Colonic mucosa (tissue), 4 donors: ENCODE results near the gene ELAVL1. TPM values are rescaled to one million over a fixed set of nuclear protein-coding genes. Genes with fewer than 3 reads are reported as not detected.
A peak's percentile ranks its signal among the peaks of the same experiment; 100 is the strongest.

Source experiments
- DNase-seq: peaks from one replicate; pipeline ENCODE4 v3.0.0-alpha.2; 2020
- H3K27ac ChIP-seq: fragments of 200-600 bp; one replicate; pipeline ENCODE4 v1.8.0; 2021
- H3K27me3 ChIP-seq: fragments of 200-600 bp; one replicate; pipeline ENCODE4 v1.8.0; 2021
- H3K36me3 ChIP-seq: fragments of 200-600 bp; one replicate; pipeline ENCODE4 v1.8.0; 2021
- H3K4me1 ChIP-seq: fragments of 200-600 bp; one replicate; pipeline ENCODE4 v1.8.0; 2021; ENCODE audit warnings: mild to moderate bottlenecking
- H3K4me3 ChIP-seq: fragments of 200-600 bp; one replicate; pipeline ENCODE4 v1.8.0; 2021
- H3K9ac ChIP-seq, 2 donors: one replicate each; pipeline ENCODE4 v1.7.0; 2013; ENCODE audit warnings: control low read depth in 2 of 2, low read depth in 2 of 2, low read length in 2 of 2
- H3K9me3 ChIP-seq: fragments of 200-600 bp; one replicate; pipeline ENCODE4 v1.8.0; 2021
- CTCF ChIP-seq: fragments of 200-600 bp; IDR thresholded peaks from one replicate; pipeline ENCODE4 v1.8.0; 2022; ENCODE audit warnings: antibody characterized with exemption, mild to moderate bottlenecking
- intact Hi-C: fragments of 100-400 bp; cut with DNase I; formaldehyde crosslinking; loops from one replicate; pipeline ENCODE4 v1.14.1; 2022
- total RNA-seq, 2 donors: library from RNA; stranded (reverse); fragmentation: NEBNext Ultra II Directional in 1 of 2; extraction: Animal tissue kit (Norgen Biotek cat#: 25700) in 1 of 2; gene quantifications; one replicate each; pipeline ENCODE4 v1.2.1, GENCODE V29; 2021
- donor health status: healthy.
- donor health status: DM: no; HTN: no; CAD: no.
- donor health status: DM: no; HTN: no; CAD: no.

The ELAVL1 gene
- total RNA-seq, 2 donors from 2014 or later, result 65.8 to 116 TPM

- Histone ChIP-seq H3K36me3 (no peaks in the 10 kb centered on the region), H3K4me1 (peaks cover 6% of the 10 kb centered on the region), H3K9ac (no peak overlapping the region), H3K27ac (no peak overlapping the region), H3K4me3 (no peak overlapping the region), H3K9me3 (no peaks in the 10 kb centered on the region), H3K27me3 (peaks cover 3% of the 10 kb centered on the region)
- no peak for DNase-seq
- intact Hi-C loops, result loop anchor here (10.0 kb wide), 1 partner anchor 69 kb away; no protein-coding TSS in a partner anchor
- no peak for TF ChIP-seq CTCF
These were observed 81.9 kb downstream of the ELAVL1 start for GRCh38 chr19:7923295-7924191.

DNA sequence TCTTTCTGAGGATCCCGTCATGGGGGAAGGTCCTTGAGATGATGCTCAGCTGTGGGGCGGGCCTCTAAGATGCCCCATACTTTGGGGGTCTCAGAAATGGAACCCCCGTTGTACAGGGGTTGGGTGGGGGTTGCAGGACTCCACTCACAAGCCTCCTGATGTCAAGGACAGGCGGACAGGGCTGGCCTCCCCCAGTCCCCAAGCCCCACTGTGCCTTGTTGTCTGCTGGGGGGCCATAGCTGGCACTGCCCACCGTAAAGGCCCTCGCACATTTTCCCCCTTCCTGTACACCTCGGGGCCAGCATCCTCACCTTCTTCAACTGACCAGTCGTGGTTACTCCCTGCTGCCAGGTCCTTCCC lies 82.6 kb downstream of the ELAVL1 start:
- intact Hi-C loops, result loop anchor here (10.0 kb wide), 1 partner anchor 68 kb away; no protein-coding TSS in a partner anchor
- TF ChIP-seq CTCF, result no peak
- no peak for DNase-seq

DNA sequence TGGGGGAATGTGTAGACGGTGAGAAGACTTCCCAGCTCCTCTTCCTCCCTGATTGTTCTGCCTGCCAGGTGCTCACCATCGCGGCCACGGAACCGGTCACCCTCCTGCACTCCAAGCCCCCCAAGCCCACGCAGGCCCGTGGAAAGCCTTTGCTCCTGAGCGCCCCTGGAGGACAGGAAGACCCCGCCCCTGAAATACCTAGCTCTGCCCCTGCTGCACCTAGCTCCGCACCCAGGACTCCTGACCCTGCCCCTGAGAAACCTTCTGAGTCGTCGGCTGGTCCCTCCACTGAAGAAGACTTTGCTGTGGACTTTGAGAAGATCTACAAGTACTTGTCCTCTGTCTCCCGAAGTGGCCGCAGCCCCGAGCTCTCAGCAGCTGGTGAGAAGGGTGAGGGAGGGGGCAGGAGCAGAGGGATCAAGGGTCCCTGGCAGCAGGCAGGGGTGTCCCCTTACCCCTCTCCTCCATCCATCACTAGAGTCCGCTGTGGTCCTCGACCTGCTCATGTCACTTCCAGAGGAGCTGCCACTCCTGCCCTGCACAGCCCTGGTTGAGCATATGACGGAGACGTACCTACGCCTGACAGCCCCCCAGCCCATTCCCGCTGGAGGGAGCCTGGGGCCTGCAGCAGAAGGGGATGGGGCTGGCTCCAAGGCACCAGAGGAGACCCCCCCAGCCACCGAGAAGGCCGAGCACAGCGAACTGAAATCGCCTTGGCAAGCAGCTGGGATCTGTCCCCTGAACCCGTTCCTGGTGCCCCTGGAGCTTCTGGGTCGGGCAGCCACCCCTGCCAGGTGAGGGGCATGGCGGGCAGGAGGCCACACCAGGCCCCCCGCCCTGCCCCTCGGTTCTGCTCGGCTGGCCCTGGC lies 83.2 kb downstream of the ELAVL1 start:
- no peak overlapping the region for H3K4me3 ChIP-seq
- intact Hi-C loops, result loop anchor here (10.0 kb wide), 1 partner anchor 67 kb away; no protein-coding TSS in a partner anchor
- peaks cover 17% of the 10 kb centered on the region for H3K27me3 ChIP-seq
- H3K4me1 ChIP-seq, result peaks cover 6% of the 10 kb centered on the region
- no peak for TF ChIP-seq CTCF
- no peak for DNase-seq
- no peaks in the 10 kb centered on the region for H3K9me3 ChIP-seq
- H3K9ac ChIP-seq, result peak overlapping the region in 1 of 2 donors; percentile 3
- no peaks in the 10 kb centered on the region for H3K36me3 ChIP-seq
- no peak overlapping the region for H3K27ac ChIP-seq

More for the DNA sequence above, 82.6 kb downstream of the ELAVL1 start:
- Histone ChIP-seq H3K9ac (peak overlapping the region in 1 of 2 donors; percentile 3), H3K9me3 (no peaks in the 10 kb centered on the region), H3K4me1 (peaks cover 6% of the 10 kb centered on the region), H3K27me3 (peaks cover 10% of the 10 kb centered on the region), H3K4me3 (no peak overlapping the region), H3K36me3 (no peaks in the 10 kb centered on the region), H3K27ac (no peak overlapping the region)

DNA sequence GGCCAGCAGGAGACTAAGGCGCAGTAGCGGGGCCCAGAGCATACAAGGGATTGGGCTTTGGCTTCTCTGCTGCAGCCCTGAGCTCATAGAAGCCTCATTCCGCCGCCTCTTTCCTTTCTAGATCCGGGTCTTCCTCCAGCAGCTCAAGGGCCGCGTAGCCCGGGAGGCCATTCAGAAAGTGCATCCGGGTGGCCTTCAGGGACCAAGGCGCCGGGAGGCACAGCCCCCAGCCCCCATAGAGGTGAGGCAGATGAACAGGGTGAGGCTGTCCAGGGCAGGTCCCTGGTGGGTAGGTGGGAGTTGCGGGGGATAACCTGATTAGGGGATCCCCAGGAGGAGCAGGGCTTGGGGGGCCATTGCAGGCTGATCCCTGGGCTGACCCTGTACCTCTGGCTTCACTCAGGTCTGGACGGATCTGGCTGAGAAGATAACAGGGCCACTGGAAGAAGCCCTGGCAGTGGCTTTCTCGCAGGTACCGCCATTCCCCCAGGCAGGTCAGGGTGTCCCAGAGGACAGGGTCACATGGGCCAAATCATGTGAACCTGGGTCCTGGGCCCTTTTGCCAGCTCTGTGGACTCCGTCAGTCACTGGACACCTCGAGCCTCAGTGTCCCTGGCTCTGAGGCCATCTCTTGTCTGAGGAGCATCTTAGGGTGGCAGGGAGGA lies 84.0 kb downstream of the ELAVL1 start:
- peak overlapping the region; percentile 80 for H3K27ac ChIP-seq
- peaks cover 24% of the 10 kb centered on the region for H3K27me3 ChIP-seq
- peak overlapping the region; percentile 45 for H3K4me3 ChIP-seq
- H3K9me3 ChIP-seq, result no peaks in the 10 kb centered on the region
- H3K9ac ChIP-seq, result peak overlapping the region; percentile 48 to 68
- peaks cover 6% of the 10 kb centered on the region for H3K4me1 ChIP-seq
- TF ChIP-seq CTCF, result no peak
- no peaks in the 10 kb centered on the region for H3K36me3 ChIP-seq
- intact Hi-C loops, result loop anchor here (10.0 kb wide), 1 partner anchor 67 kb away; no protein-coding TSS in a partner anchor
- no peak for DNase-seq
